Peyer's patch (tissue), 4 donors: Measurements from ENCODE around the gene EPS8L2.
A peak's percentile ranks its signal among the peaks of the same experiment; 100 is the strongest.

Experiments used
- CTCF ChIP-seq, 6 experiments: fragments of 450-650 bp in 4 of 6; fragments of 200-600 bp in 2 of 6; sonication (generic) in 1 of 6; IDR thresholded peaks; one replicate each; pipeline ENCODE4 v1.5.1; 2017 to 2019; ENCODE audit warnings: antibody characterized with exemption in 6 of 6, mild to moderate bottlenecking in 3 of 6, moderate library complexity in 1 of 6
- POLR2A ChIP-seq, 2 donors: fragments of 450-650 bp; IDR thresholded peaks; one replicate each; pipeline ENCODE4 v1.5.1; 2017; ENCODE audit warnings: antibody characterized with exemption in 2 of 2, mild to moderate bottlenecking in 2 of 2, moderate library complexity in 2 of 2

GRCh38 chr11:705646-706438 is at the start of gene EPS8L2:
- no peak for TF ChIP-seq CTCF (IDR thresholded peaks at IDR 0.05)
- peak; percentile 45 to 66 for TF ChIP-seq POLR2A (IDR thresholded peaks at IDR 0.05)
